GM18909 (cell line): ENCODE data around the gene RXRG.
A peak's percentile ranks its signal among the peaks of the same experiment; 100 is the strongest.

ENCODE experiments used
- ATAC-seq: cut with Tn5 transposase; IDR thresholded peaks from one replicate; pipeline ENCODE4 v1.9.1; 2021; ENCODE audit warnings: mild to moderate bottlenecking; ENCODE audit not compliant: unreplicated experiment, poor library complexity

RXRG gene

GRCh38 chr1:165416876-165417275, 28.1 kb downstream of the RXRG start:
- ATAC-seq = no peak

- no peak for ATAC-seq
These were observed 29.9 kb downstream of the RXRG start for GRCh38 chr1:165415068-165415467.

GRCh38 chr1:165414620-165415019, 30.3 kb downstream of the RXRG start:
- ATAC-seq = no peak

GRCh38 chr1:165411396-165411795, 33.5 kb downstream of the RXRG start:
- no peak for ATAC-seq

GRCh38 chr1:165409657-165410358, 35.1 kb downstream of the RXRG start:
- no peak for ATAC-seq

DNA sequence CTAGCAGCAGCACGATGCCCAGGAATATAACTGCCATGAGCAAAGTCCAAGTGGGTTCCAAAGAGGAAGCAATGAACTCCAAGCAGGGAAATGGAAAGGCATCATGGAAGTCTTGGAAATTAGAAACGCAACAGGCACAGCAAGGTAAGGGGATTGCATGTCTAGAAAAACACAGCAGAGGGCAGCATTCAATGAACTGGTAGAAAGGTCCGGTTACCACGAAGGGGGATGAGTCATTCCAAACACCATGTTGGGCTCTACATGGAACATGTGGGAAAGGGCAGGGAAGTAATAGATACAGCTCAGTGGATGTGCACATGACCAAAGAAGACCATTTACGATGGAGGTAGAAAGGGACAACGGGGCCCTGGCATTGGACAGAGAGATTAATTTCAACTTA, 36.4 kb downstream of the RXRG start:
- no peak for ATAC-seq

DNA sequence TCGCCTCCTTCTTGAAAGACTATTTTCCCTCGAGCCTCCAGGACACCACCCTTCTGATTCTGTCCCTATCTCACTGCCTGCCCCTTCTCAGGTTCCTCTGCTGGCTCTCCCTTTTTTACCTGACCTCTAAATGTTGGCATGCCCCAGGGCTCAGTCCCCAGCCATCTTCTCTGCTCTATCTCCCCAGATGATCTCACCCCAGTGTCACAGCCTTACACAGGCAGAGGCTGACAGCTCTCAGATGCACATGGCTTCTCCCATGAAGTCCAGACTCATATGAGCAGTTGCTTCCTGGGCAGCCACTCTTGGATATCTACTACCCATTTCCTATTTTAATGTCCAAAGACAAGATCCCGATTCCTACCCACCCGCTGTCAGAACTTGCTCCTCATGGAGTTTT, 37.5 kb downstream of the RXRG start:
- no peak for ATAC-seq

DNA sequence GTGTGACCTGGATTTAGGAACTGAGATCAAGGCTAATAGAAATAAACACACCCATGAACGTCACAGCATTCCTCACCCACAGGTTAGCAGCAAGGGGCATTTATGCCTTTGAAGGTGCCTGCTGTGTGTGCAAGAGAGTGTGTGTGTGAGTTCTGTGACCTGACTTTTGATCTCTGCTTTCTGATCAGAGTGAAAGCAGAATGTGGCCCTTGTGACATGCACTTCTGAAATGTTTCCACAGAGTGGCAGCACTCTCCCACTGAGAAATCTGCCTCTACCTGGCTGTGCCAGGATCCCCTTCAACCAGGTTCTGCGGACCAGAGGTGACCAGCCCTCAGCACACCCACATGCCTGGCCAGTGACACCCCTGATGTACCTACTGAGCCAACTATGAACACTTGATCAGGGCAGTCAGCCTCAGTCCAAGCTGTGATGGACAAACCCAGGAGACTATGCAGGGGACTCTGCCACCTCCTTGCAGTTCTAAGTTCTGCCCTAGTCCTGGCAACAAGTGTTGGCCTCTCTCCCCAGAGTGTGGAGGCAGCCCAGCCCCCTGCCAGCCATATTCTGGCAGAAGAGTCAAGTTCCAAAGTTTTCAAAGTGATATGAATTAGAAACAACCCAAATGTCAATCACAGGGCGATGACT, 41.0 kb downstream of the RXRG start:
- peak; percentile 79 for ATAC-seq

DNA sequence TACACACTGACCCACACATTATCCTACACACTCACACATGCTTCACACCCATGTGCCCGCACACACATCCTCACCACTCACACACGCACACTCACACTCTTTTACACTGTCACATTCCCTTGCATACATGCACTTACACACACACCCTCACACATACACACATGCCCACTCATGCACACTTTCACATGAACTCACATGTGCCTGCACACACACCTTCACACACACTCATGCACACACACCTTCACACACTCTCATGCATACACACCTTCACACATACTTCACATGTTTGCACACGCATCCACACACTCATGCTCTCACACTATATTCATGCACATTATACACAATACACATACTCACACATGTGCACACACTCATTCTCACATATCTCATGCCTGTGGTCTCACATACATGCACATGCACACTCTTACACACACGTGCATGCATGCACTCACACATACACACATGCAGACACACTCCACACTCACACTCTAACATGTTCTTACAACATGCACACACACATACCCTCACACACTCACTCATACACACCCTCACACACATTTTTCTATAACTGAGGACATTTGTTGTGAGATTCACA, 42.3 kb downstream of the RXRG start:
- no peak for ATAC-seq

DNA sequence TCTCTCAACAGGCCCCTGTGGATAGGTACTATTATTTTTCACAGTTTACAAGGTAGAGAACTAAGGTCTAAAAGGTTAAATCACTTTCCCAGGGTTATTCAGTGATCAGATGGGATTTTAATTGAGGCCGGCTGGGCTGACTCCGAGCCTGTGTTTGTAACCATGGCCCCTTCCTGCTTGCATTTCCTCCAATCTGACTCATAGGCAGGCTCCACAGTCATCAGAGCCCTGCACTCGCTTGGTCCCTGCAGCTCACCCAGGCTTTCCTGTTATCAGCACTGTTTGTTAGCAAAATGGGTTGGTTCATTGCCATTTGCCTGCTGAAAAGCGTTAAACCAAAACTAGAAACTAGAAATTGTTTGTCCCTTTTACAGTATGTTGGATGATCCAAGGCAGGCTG, 47.0 kb downstream of the RXRG start:
- ATAC-seq = no peak

DNA sequence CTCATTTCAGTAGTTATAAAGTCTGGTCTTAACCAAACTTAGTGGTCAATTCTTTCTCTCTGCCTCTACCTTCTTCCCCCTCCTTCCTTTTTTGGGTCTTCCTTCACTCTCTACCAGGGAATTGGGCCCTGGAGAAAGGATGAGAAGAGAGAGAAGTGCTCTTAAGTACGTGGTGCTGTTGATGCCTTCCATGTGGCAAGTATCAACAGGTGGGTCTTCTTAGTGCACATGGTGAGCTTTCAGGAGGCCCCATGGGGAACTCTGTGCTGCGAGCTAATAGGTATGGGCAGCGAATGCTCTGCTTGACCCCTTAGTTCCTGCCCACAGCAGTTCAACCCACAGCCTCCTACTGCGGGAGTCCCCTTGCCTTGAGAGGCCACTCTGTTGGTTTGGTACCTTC, 49.0 kb downstream of the RXRG start:
- no peak for ATAC-seq

- ATAC-seq = no peak
These were observed 49.4 kb downstream of the RXRG start for GRCh38 chr1:165395478-165395877.

DNA sequence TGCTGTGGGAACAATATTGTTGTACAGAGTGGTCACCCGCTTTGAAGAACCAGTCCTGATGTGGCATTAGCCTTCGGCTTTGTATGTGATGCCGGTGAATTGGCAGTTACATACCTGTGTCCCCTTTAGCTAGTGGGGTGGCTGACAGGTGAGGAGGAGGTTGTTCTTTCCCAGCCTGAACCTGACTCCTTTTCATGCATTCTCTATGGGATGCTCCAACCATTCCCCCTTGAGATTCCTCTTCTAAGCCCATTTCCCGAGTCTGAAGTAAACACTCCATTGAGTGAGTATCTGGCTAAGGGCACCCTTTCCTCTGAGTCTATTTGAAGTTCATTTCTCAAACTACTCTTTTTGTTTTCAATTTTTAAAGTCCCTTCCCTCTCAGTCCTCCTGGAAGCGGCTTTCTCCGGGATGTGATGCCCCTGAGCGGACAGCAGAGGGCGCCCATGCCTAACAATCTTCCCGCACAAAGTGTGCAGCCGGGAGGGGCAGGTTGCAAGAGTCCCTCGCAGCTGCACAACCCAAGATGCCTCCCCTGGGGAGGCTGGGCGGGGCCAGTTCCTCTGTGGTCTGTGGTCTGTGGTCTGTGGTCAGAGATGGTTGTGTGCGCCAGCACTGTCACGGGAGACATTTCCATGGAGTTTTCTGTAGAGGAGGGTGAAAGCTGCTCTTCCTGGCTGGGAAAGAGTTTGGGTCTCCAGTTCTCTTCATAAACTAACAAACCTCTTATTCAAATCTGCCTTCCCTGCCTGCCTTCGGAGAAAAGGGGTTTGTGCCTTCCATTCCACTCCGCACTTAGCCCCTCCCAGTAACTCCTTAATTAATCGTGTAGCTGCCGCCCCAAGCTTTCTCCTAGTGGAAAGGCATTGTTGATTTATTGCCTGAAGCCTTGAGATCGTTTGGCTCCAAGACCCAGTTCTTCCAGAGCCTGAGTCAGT, 52.0 kb downstream of the RXRG start:
- ATAC-seq = peak; percentile 99

DNA sequence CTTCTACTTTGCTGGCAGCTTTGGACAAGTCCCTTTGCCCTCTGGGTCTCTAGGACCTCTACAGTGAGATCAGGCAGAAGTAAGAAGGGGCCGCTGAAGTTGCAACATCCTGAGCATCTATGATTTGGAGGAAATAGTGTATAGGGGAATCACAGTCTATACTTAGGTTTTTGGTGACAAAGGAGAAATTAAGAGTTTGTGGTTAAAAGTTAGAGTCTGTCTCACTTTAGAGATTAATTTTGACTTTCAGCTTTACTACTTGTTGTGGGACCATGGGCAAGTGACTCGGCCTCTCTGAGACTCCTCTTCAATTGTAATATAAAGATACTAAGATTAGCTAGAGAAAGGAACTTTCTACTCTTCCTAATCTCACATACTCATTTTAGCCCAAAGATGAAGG, 55.3 kb downstream of the RXRG start:
- ATAC-seq = no peak

DNA sequence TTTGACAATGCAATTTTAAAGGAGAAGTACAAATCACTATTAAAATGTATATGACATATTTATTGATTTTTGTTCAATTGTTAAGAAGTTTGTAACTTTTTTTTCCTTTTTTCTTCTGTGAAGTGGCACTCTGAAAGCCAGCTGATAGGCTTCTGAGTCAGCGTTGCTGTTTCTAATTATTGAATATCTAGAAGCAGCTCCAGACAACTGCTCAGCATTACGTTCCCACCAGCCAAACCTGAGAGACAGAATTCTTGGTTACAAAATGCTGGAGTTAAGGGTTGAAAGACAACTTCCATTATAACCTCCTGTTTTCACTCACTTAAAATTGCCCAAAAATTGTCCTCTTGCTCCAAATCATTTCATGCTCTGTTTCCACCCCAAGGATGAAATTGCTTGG, 57.0 kb downstream of the RXRG start:
- no peak for ATAC-seq

DNA sequence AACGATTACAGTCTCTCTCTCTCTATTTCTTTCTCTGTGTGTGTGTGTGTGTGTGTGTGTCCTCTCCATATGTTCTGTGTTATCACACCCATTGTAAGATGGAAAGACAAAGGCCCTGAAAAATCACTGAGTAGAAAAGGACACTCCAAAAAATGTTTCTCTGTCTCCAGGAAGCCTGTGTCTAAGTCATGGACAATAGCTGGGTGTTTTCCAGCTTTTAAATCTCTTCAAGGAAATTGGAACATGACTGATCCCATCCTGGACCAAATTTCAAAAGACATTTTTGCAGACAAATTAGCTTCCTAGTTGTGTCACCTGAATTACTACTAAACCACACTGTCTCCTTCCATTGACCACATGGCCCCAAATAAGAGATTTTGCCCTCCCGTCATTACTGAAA, 57.4 kb downstream of the RXRG start:
- no peak for ATAC-seq

GRCh38 chr1:165383599-165384405, 61.1 kb downstream of the RXRG start:
- ATAC-seq = no peak

GRCh38 chr1:165383067-165383466, 61.9 kb downstream of the RXRG start:
- ATAC-seq = no peak

- no peak for ATAC-seq
These were observed 63.0 kb downstream of the RXRG start for GRCh38 chr1:165381745-165382505.
